NCI-H446 treated with DMSO at 0.1 percent for 48 hours (cell line): ENCODE results near the gene MEIS1.

ENCODE experiments used
- DNase-seq: peaks from one replicate; lab custom pipeline; 2025; lab: John Stamatoyannopoulos, UW

Gene MEIS1

GRCh38 chr2:66443979-66444861 lies 9.3 kb downstream of the MEIS1 start:
- no peak for DNase-seq

- no peak for DNase-seq
Measured at GRCh38 chr2:66445076-66445924, 10.4 kb downstream of the MEIS1 start.

DNA sequence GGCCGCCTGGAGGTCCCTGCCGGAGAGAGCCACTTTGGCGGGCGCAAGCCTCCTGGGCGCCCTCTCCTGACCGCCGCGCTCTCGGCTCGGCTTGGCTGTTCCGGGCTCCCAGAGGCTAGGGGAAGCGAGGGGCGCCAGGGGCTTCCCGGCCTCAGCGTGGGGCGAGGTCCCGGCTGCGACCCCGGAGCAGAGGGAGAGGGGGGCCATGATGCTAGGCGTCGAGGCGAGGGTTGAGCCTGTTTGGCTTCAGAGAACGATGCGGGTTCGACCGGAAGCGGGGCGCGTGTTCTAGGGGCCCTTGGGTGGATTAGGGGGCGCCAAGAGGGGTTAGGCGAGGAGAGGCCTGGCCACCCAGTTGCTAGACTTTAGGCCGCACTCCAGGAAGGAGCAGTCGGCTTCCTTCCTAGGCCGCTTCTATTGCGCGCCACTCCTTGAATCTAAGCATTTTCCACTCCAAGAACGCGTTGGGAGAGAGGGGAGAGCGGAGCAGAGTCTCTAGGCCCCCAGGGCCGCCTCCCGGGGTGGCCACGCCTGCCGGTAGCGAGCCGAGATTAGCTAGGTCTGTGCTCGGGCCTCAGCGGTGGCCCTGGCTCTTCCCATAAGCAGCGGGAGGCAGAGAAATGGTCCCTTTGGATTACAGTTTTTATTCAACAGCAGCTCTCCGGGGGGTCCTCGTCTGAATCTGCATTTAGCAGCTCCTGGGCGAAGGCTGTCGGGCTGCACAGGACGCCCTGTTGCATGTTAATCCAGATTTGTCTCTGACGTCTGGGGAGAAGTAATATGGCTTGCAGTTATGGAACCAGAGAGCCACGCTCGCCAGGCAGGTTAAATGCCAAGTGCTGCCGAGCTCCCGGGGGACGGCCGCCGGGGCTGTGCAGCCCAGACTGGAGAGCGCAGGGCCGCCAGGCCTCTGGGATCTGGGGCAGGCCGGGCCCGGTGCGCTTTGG lies 11.3 kb downstream of the MEIS1 start:
- DNase-seq: no peak

DNA sequence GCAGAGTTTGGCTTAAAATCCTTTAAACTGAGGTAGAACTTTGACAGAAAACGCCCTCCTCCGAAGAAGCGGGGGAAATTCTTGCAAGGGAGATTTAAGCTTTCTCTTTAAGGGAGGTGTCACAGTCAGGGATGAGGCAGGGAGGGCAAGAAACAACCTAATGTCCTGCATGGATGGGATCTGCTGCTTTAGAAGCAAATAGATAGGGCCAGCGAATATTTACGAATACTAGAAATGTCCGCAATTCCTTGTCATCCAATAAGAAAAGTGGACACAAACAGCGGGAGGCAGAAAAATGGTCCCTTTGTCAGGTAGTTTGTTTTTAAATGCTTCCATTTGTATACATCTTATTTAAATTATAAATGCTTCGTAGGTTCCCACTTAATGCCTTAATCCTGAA lies 12.0 kb downstream of the MEIS1 start:
- no peak for DNase-seq

DNA sequence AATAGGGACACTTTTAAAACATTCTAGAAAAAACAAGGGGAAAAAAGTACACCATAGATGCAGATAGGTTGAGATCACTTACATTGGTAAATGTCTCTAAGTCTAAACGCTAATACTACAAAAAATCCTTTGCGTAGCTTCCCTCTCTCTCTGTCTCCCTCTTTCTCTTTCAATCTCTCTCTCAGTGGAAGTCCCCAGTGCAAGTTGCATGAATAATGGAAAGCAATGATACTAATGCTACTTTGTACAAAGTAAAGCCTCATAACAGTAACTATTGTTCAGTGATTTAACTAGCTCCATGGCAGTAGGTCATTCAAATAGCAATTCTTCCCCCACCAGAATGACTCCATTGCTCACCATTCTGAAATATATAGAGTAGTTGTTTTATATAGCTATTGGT lies 12.8 kb downstream of the MEIS1 start:
- DNase-seq: no peak

GRCh38 chr2:66448136-66448991 lies 13.4 kb downstream of the MEIS1 start:
- no peak for DNase-seq

DNA sequence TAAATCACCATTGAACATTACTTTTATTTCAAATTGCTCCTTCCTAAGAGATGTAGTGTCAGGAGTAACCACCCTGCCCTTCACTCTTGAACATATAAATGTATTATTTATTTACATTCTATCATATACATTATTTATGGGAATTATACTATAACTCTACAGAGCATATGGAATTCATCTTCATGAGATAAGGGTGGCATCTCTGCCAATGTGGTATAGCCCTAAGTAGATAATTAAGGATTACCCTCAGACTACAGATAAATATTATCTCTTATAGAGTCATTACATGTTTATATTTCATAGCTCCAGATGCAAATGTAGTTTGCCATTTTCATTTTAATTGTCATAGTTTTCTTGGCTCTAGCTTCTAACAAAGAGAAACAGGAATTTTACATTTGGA lies 17.3 kb downstream of the MEIS1 start:
- DNase-seq: no peak

GRCh38 chr2:66452917-66453316 lies 18.0 kb downstream of the MEIS1 start:
- no peak for DNase-seq

DNA sequence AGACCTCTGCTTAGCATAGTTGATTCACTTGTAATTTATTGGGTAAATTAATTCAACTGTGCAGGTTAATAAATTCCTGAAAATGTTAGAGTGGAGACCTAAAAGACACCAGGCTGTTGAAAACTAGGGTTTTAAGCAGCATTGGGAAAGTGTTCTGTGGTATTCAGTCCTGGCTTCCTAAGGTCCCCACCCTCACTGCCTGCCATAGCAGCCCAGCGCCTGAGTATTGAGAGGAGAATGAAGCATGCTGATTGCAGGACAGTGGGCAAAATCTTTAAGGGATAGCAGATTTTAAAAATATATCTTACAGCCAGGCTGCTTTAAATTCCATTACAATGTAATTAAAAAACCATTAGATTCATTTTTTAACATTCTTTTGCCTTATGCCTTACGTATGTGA lies 20.6 kb downstream of the MEIS1 start:
- no peak for DNase-seq

DNA sequence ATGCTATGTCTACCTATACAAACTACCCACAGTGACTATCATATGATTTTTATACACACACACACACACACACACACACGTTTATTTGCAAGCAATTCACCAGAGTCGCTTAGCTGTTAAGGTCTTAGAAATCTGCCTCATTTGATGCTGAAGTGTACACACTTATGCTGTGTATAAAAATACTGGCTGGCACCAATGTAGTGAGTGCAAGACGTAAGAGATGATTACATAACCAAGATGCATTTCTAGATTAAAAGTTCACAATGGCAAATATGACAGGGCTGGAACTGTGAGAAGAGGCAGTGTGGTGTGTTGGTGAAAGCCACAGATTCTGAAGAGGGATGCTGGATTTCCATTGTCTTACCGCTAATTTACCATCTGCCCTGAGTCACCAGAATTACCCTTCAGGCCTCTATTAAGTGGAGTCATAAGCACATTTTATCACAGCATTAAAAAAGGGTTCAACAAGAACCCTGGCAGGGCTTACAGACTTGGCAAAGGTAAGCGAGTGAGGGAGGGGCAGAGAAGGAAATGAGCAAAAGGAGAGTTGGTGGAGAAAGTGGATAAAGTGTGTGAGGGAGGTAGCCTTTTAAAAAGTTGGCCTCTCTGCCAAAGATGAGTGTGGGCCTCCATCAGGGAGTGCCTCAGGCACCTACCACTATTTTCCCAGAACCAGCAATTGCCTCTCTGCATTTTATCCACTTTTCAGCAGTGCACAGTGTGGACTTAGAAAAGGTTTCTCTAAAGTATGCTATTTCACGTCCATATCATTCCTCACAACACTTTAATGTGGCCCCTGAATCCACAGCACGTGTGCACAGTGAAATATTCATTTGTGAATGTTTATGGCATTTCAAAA lies 21.5 kb downstream of the MEIS1 start:
- DNase-seq: no peak

- no peak for DNase-seq
Measured at GRCh38 chr2:66457545-66457944, 22.6 kb downstream of the MEIS1 start.

- no peak for DNase-seq
Measured at GRCh38 chr2:66460031-66460430, 25.1 kb downstream of the MEIS1 start.

GRCh38 chr2:66461001-66461663 lies 26.2 kb downstream of the MEIS1 start:
- no peak for DNase-seq

- DNase-seq: no peak
Measured at GRCh38 chr2:66461664-66462500, 27.0 kb downstream of the MEIS1 start.

DNA sequence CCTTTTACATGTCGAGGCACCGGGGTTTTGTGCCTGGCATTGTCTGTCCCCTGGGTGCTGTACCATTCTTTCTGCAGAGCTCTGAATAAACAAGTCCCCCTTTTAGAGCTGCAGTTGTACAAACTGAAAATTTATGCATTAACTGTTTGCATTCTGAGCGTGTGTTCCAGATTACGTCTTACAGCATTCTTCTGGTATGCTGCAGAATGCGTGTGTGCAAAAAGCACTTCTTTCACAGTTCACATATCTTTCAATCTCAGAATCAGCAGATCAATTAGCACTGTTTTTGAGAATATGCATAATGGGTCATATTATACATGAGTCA lies 27.5 kb downstream of the MEIS1 start:
- no peak for DNase-seq

- DNase-seq: no peak
Measured at GRCh38 chr2:66463206-66463755, 28.4 kb downstream of the MEIS1 start.

GRCh38 chr2:66464930-66465637 lies 30.2 kb downstream of the MEIS1 start:
- no peak for DNase-seq

GRCh38 chr2:66466433-66466832 lies 31.5 kb downstream of the MEIS1 start:
- DNase-seq: no peak
